ENCODE results near the gene EIF2B2. TPM values are rescaled to one million over a fixed set of nuclear protein-coding genes. Genes with fewer than 3 reads are reported as not detected.
A peak's percentile ranks its signal among the peaks of the same experiment; 100 is the strongest.

Gene EIF2B2
- total and polyA plus RNA-seq, 2 of the 13 experiments (the other 11 are each of a cell fraction or from before 2014, with no cell fraction given), result 54.4 to 78.6 TPM

DNA sequence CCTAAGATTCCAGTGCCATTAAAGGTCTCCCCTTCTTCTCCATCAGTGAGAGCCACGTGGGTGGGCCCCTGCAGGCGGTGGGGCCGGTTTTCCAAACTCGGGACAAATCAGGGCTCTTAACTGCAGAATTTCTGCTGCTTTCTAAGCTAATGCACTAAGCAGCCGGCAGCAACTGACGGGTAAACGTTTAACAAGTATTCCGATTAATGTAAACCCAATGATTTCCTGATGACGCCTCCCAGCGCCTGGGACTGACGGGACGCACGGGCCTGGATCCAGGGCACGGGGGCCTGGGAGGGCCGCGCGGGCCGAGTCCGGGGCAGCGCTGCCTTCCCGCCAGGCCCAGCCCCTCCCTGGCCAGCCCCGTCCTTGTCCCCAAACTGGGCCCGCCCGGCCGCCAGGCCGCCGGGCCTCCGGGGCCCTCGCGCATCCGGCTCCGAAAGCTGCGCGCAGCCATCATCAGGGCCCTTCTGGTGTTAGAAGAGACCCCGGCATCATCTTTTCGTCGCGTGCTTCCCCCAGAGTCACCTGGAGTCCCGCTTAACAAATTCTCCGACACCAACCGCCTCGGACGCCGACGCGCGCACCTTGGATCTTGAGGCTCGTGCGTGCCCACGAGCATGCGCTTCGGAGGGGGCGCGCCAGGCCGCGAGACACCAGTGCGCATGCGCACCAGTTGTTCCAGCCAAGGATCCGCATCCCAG is 48.3 kb downstream of the EIF2B2 start, which contains the start of gene MLH3 (continued):
- TF ChIP-seq NFKB2 (CRISPR knock-in tag; IDR thresholded peaks at IDR 0.05; ENCODE audit: borderline replicate concordance), result peak; percentile 93
- no peak for TF ChIP-seq TRIM24 (CRISPR knock-in tag; IDR thresholded peaks at IDR 0.05)
- TF ChIP-seq GPN1 (CRISPR knock-in tag; IDR thresholded peaks at IDR 0.05; ENCODE audit: borderline replicate concordance), result no peak
- no peak for TF ChIP-seq ZFP62 (CRISPR knock-in tag; IDR thresholded peaks at IDR 0.05)
- TF ChIP-seq POGZ (CRISPR knock-in tag; IDR thresholded peaks at IDR 0.05), result no peak
- no peak for TF ChIP-seq ZNF883 (CRISPR knock-in tag; IDR thresholded peaks at IDR 0.05; ENCODE audit: not compliant biosample characterization)
- TF ChIP-seq, protein P1, sequence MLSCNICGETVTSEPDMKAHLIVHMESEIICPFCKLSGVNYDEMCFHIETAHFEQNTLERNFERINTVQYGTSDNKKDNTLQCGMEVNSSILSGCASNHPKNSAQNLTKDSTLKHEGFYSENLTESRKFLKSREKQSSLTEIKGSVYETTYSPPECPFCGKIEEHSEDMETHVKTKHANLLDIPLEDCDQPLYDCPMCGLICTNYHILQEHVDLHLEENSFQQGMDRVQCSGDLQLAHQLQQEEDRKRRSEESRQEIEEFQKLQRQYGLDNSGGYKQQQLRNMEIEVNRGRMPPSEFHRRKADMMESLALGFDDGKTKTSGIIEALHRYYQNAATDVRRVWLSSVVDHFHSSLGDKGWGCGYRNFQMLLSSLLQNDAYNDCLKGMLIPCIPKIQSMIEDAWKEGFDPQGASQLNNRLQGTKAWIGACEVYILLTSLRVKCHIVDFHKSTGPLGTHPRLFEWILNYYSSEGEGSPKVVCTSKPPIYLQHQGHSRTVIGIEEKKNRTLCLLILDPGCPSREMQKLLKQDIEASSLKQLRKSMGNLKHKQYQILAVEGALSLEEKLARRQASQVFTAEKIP (CRISPR knock-in tag; IDR thresholded peaks at IDR 0.05; ENCODE audit: borderline replicate concordance), result no peak
- TF ChIP-seq JUN (CRISPR knock-in tag; IDR thresholded peaks at IDR 0.05), result no peak
- TF ChIP-seq ZNF530 (CRISPR knock-in tag; IDR thresholded peaks at IDR 0.05; ENCODE audit: low read depth), result no peak
- TF ChIP-seq, protein P2, sequence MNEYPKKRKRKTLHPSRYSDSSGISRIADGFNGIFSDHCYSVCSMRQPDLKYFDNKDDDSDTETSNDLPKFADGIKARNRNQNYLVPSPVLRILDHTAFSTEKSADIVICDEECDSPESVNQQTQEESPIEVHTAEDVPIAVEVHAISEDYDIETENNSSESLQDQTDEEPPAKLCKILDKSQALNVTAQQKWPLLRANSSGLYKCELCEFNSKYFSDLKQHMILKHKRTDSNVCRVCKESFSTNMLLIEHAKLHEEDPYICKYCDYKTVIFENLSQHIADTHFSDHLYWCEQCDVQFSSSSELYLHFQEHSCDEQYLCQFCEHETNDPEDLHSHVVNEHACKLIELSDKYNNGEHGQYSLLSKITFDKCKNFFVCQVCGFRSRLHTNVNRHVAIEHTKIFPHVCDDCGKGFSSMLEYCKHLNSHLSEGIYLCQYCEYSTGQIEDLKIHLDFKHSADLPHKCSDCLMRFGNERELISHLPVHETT (CRISPR knock-in tag; conservative IDR thresholded peaks at IDR 0.05), result no peak
- no peak for TF ChIP-seq LCORL (IDR thresholded peaks at IDR 0.05)
- peak; percentile 59; the same call in 1 of the 2 replicates for TF ChIP-seq LCORL (CRISPR knock-in tag; IDR thresholded peaks at IDR 0.05)
- peak; percentile 84 for TF ChIP-seq MYC (CRISPR knock-in tag; IDR thresholded peaks at IDR 0.05; ENCODE audit: borderline replicate concordance)
- TF ChIP-seq, protein P3, sequence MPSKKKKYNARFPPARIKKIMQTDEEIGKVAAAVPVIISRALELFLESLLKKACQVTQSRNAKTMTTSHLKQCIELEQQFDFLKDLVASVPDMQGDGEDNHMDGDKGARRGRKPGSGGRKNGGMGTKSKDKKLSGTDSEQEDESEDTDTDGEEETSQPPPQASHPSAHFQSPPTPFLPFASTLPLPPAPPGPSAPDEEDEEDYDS (CRISPR knock-in tag; IDR thresholded peaks at IDR 0.05), result peak; percentile 72
- TF ChIP-seq WIZ (CRISPR knock-in tag; IDR thresholded peaks at IDR 0.05), result no peak
- TF ChIP-seq, protein P4, sequence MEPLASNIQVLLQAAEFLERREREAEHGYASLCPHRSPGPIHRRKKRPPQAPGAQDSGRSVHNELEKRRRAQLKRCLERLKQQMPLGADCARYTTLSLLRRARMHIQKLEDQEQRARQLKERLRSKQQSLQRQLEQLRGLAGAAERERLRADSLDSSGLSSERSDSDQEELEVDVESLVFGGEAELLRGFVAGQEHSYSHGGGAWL (CRISPR knock-in tag; IDR thresholded peaks at IDR 0.05), result peak; percentile 95
- TF ChIP-seq, protein P5, sequence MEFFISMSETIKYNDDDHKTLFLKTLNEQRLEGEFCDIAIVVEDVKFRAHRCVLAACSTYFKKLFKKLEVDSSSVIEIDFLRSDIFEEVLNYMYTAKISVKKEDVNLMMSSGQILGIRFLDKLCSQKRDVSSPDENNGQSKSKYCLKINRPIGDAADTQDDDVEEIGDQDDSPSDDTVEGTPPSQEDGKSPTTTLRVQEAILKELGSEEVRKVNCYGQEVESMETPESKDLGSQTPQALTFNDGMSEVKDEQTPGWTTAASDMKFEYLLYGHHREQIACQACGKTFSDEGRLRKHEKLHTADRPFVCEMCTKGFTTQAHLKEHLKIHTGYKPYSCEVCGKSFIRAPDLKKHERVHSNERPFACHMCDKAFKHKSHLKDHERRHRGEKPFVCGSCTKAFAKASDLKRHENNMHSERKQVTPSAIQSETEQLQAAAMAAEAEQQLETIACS (CRISPR knock-in tag; IDR thresholded peaks at IDR 0.05), result peak; percentile 97
- peak; percentile 72 to 75 for TF ChIP-seq POLR2A (IDR thresholded peaks at IDR 0.05; ENCODE audit: insufficient read depth in 1 of 2, low read depth in 2 of 2, low read length in 2 of 2)
- TF ChIP-seq ZNF567 (CRISPR knock-in tag; IDR thresholded peaks at IDR 0.05; ENCODE audit: borderline replicate concordance), result no peak
- TF ChIP-seq, protein P6, sequence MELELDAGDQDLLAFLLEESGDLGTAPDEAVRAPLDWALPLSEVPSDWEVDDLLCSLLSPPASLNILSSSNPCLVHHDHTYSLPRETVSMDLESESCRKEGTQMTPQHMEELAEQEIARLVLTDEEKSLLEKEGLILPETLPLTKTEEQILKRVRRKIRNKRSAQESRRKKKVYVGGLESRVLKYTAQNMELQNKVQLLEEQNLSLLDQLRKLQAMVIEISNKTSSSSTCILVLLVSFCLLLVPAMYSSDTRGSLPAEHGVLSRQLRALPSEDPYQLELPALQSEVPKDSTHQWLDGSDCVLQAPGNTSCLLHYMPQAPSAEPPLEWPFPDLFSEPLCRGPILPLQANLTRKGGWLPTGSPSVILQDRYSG (CRISPR knock-in tag; IDR thresholded peaks at IDR 0.05), result peak; percentile 81; the same call in 1 of the 2 replicates
- TF ChIP-seq ONECUT2 (CRISPR knock-in tag; IDR thresholded peaks at IDR 0.05), result no peak
- no peak for TF ChIP-seq MAZ (IDR thresholded peaks at IDR 0.05; ENCODE audit: borderline replicate concordance, low read depth, low read length)
- TF ChIP-seq MAZ (CRISPR knock-in tag; IDR thresholded peaks at IDR 0.05; ENCODE audit: low read depth), result peak; percentile 56
- TF ChIP-seq ZFP90 (CRISPR knock-in tag; IDR thresholded peaks at IDR 0.05; ENCODE audit: borderline replicate concordance), result peak; percentile 64
- TF ChIP-seq ZNF557 (CRISPR knock-in tag; IDR thresholded peaks at IDR 0.05), result 0 out of 2 replicates have a peak, but pooled peaks have one; percentile 87
- TF ChIP-seq NFE2L1 (CRISPR knock-in tag; IDR thresholded peaks at IDR 0.05; ENCODE audit: borderline replicate concordance), result no peak

All from HepG2 (cell line).